HG02973 (cell line): ENCODE results near the gene SLC52A1.

Source experiments
- ATAC-seq: cut with Tn5 transposase; IDR thresholded peaks from one replicate; pipeline ENCODE4 v1.9.1; 2021; ENCODE audit warnings: moderate library complexity; ENCODE audit not compliant: unreplicated experiment

Gene SLC52A1

DNA sequence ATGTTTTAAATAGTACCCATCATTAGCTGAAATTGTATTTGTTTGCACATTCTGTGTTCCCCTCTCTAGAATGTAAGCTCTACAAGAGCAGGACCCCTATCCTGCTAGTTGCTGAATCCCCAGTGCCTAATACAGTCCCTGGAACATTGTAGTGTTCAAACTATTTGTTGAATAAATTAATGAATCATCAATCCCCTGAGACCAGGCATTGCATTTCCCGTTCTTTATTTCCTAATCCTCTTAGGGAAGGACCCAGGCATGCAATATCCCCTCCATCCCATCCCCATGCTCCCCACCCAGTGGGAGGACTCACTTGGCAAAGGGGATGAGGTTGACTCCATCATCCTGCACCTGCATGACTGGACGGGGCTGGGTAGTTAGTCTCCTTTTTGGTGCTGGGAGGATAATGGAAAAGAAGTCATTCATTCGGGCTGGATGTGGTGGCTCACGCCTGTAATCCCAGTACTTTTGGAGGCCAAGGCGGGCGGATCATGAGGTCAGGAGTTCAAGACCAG is 41.1 kb downstream of the SLC52A1 start:
- no peak for ATAC-seq

DNA sequence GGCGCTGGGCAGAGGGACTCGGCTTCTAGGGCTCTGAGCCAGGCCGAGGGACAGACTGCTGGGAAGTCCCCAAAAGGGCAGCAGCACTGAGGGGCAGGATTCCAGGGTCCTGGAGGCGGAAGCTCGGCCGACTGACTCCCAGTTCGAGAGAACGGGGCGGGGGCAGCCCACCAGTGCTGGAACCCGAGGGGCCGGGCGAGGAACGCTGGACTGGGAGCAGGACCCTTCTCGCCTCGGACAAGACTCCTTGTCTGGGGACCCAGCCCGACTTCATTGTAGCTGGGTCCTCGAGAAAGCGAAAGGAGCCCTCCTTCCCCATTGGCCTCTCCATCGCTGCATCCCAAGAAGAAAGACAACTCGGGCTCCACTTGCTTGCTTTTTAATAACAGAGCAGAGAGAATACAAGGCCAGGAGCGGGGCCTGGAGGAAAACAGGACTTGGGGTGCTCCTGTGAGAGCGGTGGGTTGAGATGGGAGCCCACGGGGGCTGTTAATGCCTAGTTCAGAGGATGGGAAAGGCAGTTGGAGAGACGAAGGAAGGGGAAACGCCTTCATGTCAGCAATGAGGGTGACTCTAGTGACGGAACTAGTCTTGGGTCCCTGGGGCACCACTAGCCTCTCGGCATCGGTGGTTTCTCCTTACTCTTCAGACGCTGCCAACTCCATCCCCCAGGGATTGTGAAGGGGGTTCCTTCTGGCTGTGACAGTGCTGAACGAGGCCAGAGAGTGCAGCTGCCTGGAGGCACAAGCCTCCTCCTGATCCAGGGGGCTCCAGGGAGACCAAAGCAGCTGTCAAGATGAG is 47.3 kb downstream of the SLC52A1 start:
- no peak for ATAC-seq

DNA sequence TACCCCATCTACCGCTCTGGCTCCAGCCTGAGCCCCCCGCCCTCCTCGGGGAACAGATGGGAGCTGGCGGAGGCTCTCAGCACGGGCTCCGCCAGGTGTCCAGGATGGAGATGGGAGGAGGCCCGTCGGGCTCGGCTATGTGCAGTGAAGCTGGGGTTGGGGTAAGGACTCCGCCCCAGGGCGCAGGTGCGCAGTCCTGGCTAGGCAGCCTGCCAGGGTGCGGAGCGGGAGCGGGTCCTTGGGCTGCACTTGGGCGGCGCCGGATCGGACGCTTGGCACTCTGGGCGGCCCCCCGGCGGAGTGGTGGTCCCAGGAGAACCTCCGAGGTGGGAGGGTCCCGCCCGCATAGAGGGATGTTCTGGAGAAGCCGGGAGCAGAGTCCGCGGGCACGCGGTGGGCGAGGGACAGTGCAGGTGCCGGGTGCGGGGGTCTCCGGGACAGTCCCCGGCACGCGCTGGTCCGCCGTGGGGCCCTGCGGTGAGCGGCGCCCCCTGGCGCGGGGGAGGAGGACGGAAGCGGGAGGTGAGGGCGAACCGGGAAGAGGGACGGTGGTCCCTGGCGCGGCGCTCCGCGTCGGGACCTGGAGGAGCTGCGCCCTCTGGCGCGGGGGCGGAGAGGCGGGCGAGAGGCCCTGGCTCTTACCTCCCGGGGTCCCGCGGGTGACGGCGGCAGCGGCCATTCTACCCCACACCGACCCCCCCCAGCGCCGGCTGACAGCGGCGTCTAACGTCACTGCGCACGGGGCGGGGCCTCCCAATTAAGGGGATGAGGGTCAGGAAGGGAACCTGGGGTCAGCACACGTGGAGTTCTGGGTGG is 48.1 kb downstream of the SLC52A1 start, which contains the start of gene CAMTA2:
TSS of gene CAMTA2 (minus strand) at position 725 of the 816 bp plus-strand sequence. CDS start 1,453 bp downstream, outside the sequence.
- peak; percentile 54 for ATAC-seq

DNA sequence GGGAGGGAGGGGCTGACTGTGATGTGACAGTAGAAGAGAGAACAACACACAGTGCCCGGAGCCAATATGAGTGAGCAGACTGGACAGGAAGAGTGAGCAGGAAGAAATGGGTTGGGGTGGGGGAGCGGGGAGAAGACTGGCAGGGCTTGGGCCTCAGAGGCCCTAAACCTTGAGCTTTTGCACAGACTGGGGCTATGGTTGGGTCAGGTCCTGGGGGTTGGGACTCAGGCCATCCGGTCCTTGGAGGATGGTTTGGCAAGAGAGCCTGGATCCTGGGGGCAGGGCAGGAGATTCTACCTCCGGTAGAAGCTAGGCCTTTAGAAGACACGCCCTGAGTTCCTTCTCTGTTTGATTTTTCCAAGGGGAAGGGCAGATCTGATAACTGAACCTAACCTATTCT is 48.8 kb downstream of the SLC52A1 start:
- peak; percentile 4 for ATAC-seq
